Spleen (tissue), 11 donors: ENCODE measurements around the gene ENOSF1. TPM values are rescaled to one million over a fixed set of nuclear protein-coding genes. Genes with fewer than 3 reads are reported as not detected.

ENCODE experiments used
- DNase-seq: peaks from one replicate; pipeline ENCODE4 v3.0.0-alpha.2; 2020
- H3K27ac ChIP-seq, 8 donors: fragments of 200-600 bp; sonication (generic) in 7 of 8; 1 replicate in 4 of 8; 2 replicates in 4 of 8; pipeline versions ENCODE4 v1.5.0 to v1.8.0; 2016 to 2021; ENCODE audit warnings: inconsistent platforms in 4 of 8, mild to moderate bottlenecking in 4 of 8, moderate library complexity in 1 of 8
- H3K27me3 ChIP-seq, 7 donors: fragments of 200-600 bp; sonication (generic) in 6 of 7; replicated peaks in 1 of 7; 1 replicate in 4 of 7; 2 replicates in 3 of 7; pipeline versions ENCODE4 v1.5.0 to v1.8.0; 2016 to 2021; ENCODE audit warnings: inconsistent platforms in 3 of 7, mild to moderate bottlenecking in 1 of 7
- H3K36me3 ChIP-seq, 6 donors: fragments of 200-600 bp; sonication (generic) in 5 of 6; 1 replicate in 4 of 6; 2 replicates in 2 of 6; pipeline versions ENCODE4 v1.5.0 to v1.8.0; 2016 to 2021; ENCODE audit warnings: inconsistent platforms in 2 of 6
- H3K4me1 ChIP-seq, 6 donors: fragments of 200-600 bp; sonication (generic) in 5 of 6; 1 replicate in 3 of 6; 2 replicates in 3 of 6; pipeline versions ENCODE4 v1.5.0 to v1.8.0; 2016 to 2021; ENCODE audit warnings: inconsistent platforms in 3 of 6
- H3K4me3 ChIP-seq, 8 donors: fragments of 200-600 bp; sonication (generic) in 7 of 8; 1 replicate in 4 of 8; 2 replicates in 4 of 8; pipeline versions ENCODE4 v1.5.0 to v1.8.0; 2016 to 2021; ENCODE audit warnings: inconsistent platforms in 4 of 8, mild to moderate bottlenecking in 4 of 8, moderate library complexity in 2 of 8
- H3K9me3 ChIP-seq, 8 donors: fragments of 200-600 bp; sonication (generic) in 7 of 8; 1 replicate in 4 of 8; 2 replicates in 4 of 8; pipeline versions ENCODE4 v1.5.0 to v1.8.0; 2016 to 2021; ENCODE audit warnings: inconsistent platforms in 4 of 8
- POLR2A ChIP-seq, 3 donors: fragments of 450-650 bp; IDR thresholded peaks; one replicate each; pipeline ENCODE4 v1.5.1; 2017; ENCODE audit warnings: antibody characterized with exemption in 3 of 3, mild to moderate bottlenecking in 1 of 3
- POLR2AphosphoS5 ChIP-seq, 3 donors: sonication (generic); formaldehyde crosslinking; IDR thresholded peaks; one replicate each; pipeline ENCODE4 v1.5.1; 2017; ENCODE audit warnings: antibody characterized with exemption in 3 of 3
- WGBS, 5 donors: extraction: QIAGEN DNeasy Blood & Tissue Kit in 3 of 5; methylation state at CpG; one replicate each; pipeline versions ENCODE4 v1.1.5 to v1.1.7; 2013 to 2018; 5-methylcytosine and 5-hydroxymethylcytosine counted together
- intact Hi-C: fragments of 100-400 bp; cut with DNase I; formaldehyde crosslinking; loops from one replicate; pipeline ENCODE4 v1.15.0; 2023; ENCODE audit warnings: low total_unique reads
- polyA plus RNA-seq, 3 donors: library from polyadenylated mRNA; stranded (reverse); fragments of 200-250 nt; gene quantifications; one replicate each; pipeline ENCODE4 v1.2.1, GENCODE V29; 2013
- total RNA-seq, 7 donors: library from RNA; depleted of rRNA in 3 of 7; stranded (reverse); fragments of >200 nt in 3 of 7; fragmentation: NEBNext Ultra II Directional in 4 of 7; extraction: Animal tissue kit (Norgen Biotek cat#: 25700) in 4 of 7; gene quantifications; one replicate each; pipeline versions ENCODE4 v1.1.0 to v1.2.1, GENCODE V29; 2016 to 2021
- TF ChIP-seq, protein P1 (sequence below), 11 experiments: fragments of 200-600 bp in 7 of 11; fragments of 450-650 bp in 4 of 11; sonication (generic) in 4 of 11; IDR thresholded peaks in 8 of 11; conservative IDR thresholded peaks in 3 of 11; 1 replicate in 7 of 11; 2 replicates in 4 of 11; pipeline versions ENCODE4 v1.4.0 to v1.8.0; 2016 to 2021; ENCODE audit warnings: antibody characterized with exemption in 11 of 11, inconsistent platforms in 4 of 11, mild to moderate bottlenecking in 1 of 11
- donor health status: healthy with polysubstance abuse.
- donor health status: DM: no; HTN: no; CAD: no; lungs with moderate emphysema.
- donor health status: DM: no; HTN: no; CAD: no.
- donor health status: Bipolar disorder and iron deficiency.
- donor health status: healthy.
- donor health status: DM: no; HTN: no; CAD: no.
- donor health status: DM: yes; HTN: yes; CAD: no.

Gene ENOSF1
- total and polyA plus RNA-seq, 10 donors: 28.2 to 125 (median 74.3) TPM

DNA sequence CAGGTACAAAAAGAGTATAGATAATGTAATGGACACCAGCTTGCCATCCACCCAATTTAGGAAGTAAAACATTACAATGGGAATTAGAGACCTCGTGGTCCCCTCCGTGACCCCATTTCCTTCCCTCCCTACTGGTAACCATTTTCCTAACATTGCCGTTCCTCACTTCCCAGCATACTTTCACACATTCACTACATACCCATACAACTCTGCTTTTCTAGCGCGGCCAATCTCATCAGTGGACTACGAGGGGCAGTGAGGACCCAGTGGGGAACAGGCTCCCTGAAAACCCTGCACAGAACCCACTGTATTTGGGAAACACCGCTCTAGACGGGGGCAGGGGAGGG lies 1.1 kb downstream of the ENOSF1 start:
- Histone ChIP-seq H3K4me3 (peak overlapping the region; percentile 50 to 83 (median 71)), H3K27ac (peak overlapping the region; percentile 4 to 87 (median 81)), H3K36me3 (peaks cover 0 to 11% (median under 1%) of the 10 kb centered on the region in 6 donors), H3K9me3 (peaks cover 0 to 12% (median 0%) of the 10 kb centered on the region in 8 donors), H3K4me1 (peaks cover 0 to 36% (median 27%) of the 10 kb centered on the region in 6 donors), H3K27me3 (peaks cover 0 to 14% (median 0%) of the 10 kb centered on the region in 7 donors)
- 1 to 9% (median 4%) methylated on average over 8 of the region's 8 CpGs for WGBS, 5 donors
- TF ChIP-seq, protein P1, sequence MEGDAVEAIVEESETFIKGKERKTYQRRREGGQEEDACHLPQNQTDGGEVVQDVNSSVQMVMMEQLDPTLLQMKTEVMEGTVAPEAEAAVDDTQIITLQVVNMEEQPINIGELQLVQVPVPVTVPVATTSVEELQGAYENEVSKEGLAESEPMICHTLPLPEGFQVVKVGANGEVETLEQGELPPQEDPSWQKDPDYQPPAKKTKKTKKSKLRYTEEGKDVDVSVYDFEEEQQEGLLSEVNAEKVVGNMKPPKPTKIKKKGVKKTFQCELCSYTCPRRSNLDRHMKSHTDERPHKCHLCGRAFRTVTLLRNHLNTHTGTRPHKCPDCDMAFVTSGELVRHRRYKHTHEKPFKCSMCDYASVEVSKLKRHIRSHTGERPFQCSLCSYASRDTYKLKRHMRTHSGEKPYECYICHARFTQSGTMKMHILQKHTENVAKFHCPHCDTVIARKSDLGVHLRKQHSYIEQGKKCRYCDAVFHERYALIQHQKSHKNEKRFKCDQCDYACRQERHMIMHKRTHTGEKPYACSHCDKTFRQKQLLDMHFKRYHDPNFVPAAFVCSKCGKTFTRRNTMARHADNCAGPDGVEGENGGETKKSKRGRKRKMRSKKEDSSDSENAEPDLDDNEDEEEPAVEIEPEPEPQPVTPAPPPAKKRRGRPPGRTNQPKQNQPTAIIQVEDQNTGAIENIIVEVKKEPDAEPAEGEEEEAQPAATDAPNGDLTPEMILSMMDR (IDR thresholded peaks at IDR 0.05 in 8 of 11, conservative IDR thresholded peaks at IDR 0.05 in 3 of 11): no peak
- TF ChIP-seq POLR2AphosphoS5 (IDR thresholded peaks at IDR 0.05): no peak
- no peak for TF ChIP-seq POLR2A (IDR thresholded peaks at IDR 0.05)
- no peak for DNase-seq
- intact Hi-C loops: no loop called here

DNA sequence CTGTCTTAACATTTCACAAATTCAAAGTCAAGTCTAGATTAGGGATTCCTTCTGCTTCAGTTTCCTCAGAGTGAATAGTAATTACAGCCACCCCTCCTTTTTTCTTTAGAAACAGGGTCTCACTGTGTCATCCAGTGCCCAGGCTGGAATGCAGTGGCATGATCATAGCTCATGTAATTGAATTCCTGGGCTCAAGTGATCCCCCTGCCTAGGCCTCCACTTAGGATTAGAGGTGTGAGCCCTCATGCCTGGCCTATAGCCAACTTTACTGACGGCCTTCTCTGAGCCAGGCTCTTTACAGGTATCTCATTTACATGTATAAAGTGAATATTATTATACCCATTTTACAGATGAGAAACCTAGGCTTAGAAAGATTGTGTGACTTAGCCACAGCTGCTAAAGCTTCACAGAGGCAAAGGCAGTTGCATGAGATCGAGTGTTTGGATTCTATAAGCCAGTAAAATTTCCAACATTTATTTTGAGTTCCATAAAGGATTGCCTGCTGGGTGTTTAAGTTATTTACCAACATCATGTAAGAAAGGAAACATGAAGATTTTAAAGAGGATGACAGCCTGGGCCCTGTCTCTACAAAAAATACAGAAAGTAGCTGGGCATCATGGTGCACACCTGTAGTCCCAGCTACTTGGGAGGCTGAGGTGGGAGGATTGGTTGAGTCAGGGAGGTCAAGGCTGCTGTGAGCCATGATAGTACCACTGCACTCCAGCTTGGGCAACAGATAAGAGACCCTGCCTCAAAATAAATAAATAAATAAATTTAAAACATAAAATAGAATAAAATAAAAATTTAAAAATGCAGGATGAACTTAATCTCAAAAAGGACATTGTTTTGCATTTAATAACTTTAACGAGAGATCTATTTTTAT lies 1.8 kb downstream of the ENOSF1 start:
- TF ChIP-seq POLR2A (IDR thresholded peaks at IDR 0.05) (no peak), POLR2AphosphoS5 (IDR thresholded peaks at IDR 0.05) (no peak)
- TF ChIP-seq, protein P1 (IDR thresholded peaks at IDR 0.05 in 8 of 11, conservative IDR thresholded peaks at IDR 0.05 in 3 of 11): no peak
- H3K4me1 ChIP-seq: peaks cover 0 to 36% (median 27%) of the 10 kb centered on the region in 6 donors
- H3K9me3 ChIP-seq: peaks cover 0 to 12% (median 0%) of the 10 kb centered on the region in 8 donors
- WGBS, 5 donors: 70 to 86% (median 78%) methylated on average over 3 of the region's 3 CpGs
- peaks cover 0 to 14% (median 0%) of the 10 kb centered on the region in 7 donors for H3K27me3 ChIP-seq
- H3K36me3 ChIP-seq: peaks cover 0 to 17% (median 4%) of the 10 kb centered on the region in 6 donors
- peak overlapping the region in 3 of 8 donors; percentile 78 to 83 (median 79) for H3K27ac ChIP-seq
- peak overlapping the region in 7 of 8 donors; percentile 50 to 83 (median 73) for H3K4me3 ChIP-seq
- DNase-seq: no peak
- intact Hi-C loops: no loop called here

DNA sequence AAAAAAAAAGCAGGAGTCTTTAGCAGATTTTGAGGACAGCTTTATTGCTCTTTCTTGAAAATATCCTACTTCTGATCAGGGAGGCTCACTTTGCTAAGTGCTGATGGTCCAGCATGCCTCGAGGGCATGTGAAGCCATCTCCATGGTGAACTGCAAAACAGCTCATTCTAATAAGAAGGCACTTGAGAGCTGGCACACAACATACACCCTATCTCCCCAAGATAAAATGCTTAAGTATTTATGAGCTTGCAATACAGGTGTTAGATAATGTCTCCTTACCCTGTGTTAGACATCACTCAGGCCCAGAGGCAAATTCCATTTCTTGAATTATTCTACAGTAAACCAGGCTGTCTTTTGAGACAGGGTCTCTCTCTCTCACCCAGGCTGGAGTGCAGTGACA lies 2.7 kb downstream of the ENOSF1 start:
- Histone ChIP-seq H3K27ac (no peak overlapping the region), H3K36me3 (peaks cover 0 to 26% (median 7%) of the 10 kb centered on the region in 6 donors), H3K4me1 (peaks cover 0 to 36% (median 27%) of the 10 kb centered on the region in 6 donors), H3K4me3 (no peak overlapping the region), H3K9me3 (peaks cover 0 to 12% (median 0%) of the 10 kb centered on the region in 8 donors), H3K27me3 (peaks cover 0 to 14% (median 0%) of the 10 kb centered on the region in 7 donors)
- DNase-seq: no peak
- WGBS, 5 donors: 90 to 94% (median 90%) methylated on average over 1 of the region's 1 CpG
- intact Hi-C loops: no loop called here
- no peak for TF ChIP-seq POLR2AphosphoS5 (IDR thresholded peaks at IDR 0.05)
- TF ChIP-seq, protein P1 (IDR thresholded peaks at IDR 0.05 in 8 of 11, conservative IDR thresholded peaks at IDR 0.05 in 3 of 11): no peak
- TF ChIP-seq POLR2A (IDR thresholded peaks at IDR 0.05): no peak

DNA sequence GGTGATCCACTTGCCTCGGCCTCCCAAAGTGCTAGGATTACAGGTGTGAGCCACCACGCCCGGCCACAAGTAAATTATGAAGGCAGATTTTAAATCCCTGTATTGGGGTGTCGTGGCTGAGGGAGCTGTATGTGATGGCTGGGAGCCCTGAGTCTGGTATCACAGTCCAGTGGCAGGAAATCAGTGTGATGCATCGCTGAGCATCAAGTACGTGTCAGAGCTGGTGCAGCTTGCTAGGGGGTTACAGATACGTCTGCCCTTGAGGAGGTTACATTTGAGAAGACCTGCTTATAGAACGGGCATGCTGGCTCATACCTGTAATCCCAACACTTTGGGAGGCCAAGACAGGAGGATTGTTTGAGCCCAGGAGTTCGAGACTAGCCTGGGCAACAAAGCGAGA lies 4.3 kb downstream of the ENOSF1 start:
- WGBS, 5 donors: 87 to 94% (median 90%) methylated on average over 10 of the region's 10 CpGs
- Histone ChIP-seq H3K9me3 (peaks cover 0 to 5% (median 0%) of the 10 kb centered on the region in 8 donors), H3K4me3 (no peak overlapping the region), H3K4me1 (peaks cover 0 to 36% (median 27%) of the 10 kb centered on the region in 6 donors), H3K27me3 (peaks cover 0 to 14% (median 0%) of the 10 kb centered on the region in 7 donors), H3K36me3 (peaks cover 0 to 43% (median 15%) of the 10 kb centered on the region in 6 donors), H3K27ac (no peak overlapping the region)
- TF ChIP-seq, protein P1 (IDR thresholded peaks at IDR 0.05 in 8 of 11, conservative IDR thresholded peaks at IDR 0.05 in 3 of 11): no peak
- TF ChIP-seq POLR2AphosphoS5 (IDR thresholded peaks at IDR 0.05): no peak
- TF ChIP-seq POLR2A (IDR thresholded peaks at IDR 0.05): no peak
- no peak for DNase-seq
- intact Hi-C loops: no loop called here
